GM12891 (cell line): ENCODE measurements around the gene MAN2C1.

Source experiments
- POLR2AphosphoS5 ChIP-seq: IDR thresholded peaks from 2 replicates; pipeline ENCODE4 v1.6.1; 2011; ENCODE audit warnings: low read depth, low read length, control low read depth
- POU2F2 ChIP-seq: IDR thresholded peaks from 2 replicates; pipeline ENCODE4 v1.6.1; 2011; ENCODE audit warnings: low read depth, mild to moderate bottlenecking, control low read depth, low read length, moderate library complexity

DNA sequence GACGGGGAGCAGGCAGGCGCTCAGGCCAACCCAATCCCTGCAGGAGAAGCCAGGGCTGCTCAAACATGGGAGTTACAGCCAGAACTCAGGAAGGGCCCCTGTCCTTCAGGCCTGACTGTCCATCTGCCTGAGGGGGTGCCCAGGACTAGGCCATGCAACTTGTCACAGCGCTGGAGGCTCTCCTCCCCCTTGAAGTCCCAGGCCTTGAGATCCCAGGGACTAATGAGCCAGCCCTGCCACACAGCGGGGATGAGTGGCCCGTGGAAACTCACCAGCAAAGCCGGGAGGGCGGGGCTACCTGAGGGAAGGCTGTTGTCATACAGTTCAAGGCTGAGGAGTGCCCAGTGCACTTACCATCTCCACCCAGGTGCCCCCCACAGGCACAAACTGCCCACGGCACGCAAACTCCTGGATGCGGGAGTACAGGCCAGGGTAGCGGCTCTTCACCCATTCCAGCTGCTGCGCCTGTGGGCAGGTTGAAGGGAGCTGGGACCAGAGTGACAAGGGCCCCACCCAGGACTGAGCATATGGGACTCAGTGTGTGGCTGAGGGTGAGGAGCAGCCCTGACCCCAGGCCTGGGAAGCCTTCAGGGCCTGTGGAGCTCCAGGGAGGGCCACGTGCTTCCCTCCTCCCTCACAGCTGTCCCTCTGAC lies 6.3 kb downstream of the MAN2C1 start:
- TF ChIP-seq POU2F2 (no peak), POLR2AphosphoS5 (no peak)
